ENCODE data around the gene MDK. TPM values are rescaled to one million over a fixed set of nuclear protein-coding genes. Genes with fewer than 3 reads are reported as not detected.

MDK gene
- total RNA-seq, 4 donors from 2014 or later = 4.0 to 23.8 (median 8.1) TPM

- no peak for TF ChIP-seq CTCF (IDR thresholded peaks at IDR 0.05; ENCODE audit: low read depth)
These were observed 11.2 kb upstream of the MDK start for GRCh38 chr11:46370253-46370652.

- TF ChIP-seq CTCF (IDR thresholded peaks at IDR 0.05; ENCODE audit: low read depth) = no peak
These were observed 9.4 kb upstream of the MDK start for GRCh38 chr11:46372086-46372485.

- TF ChIP-seq CTCF (IDR thresholded peaks at IDR 0.05; ENCODE audit: low read depth) = no peak
These were observed 7.4 kb upstream of the MDK start for GRCh38 chr11:46373787-46374740.

GRCh38 chr11:46374815-46375214 is 6.7 kb upstream of the MDK start:
- no peak for TF ChIP-seq CTCF (IDR thresholded peaks at IDR 0.05; ENCODE audit: low read depth)

GRCh38 chr11:46375392-46376101 is 5.9 kb upstream of the MDK start:
- TF ChIP-seq CTCF (IDR thresholded peaks at IDR 0.05; ENCODE audit: low read depth) = no peak

- no peak for TF ChIP-seq CTCF (IDR thresholded peaks at IDR 0.05; ENCODE audit: low read depth)
These were observed 5.0 kb upstream of the MDK start for GRCh38 chr11:46376258-46377050.
